Measurements from ENCODE around the gene DDIAS. TPM values are rescaled to one million over a fixed set of nuclear protein-coding genes. Genes with fewer than 3 reads are reported as not detected.

Gene DDIAS
- total RNA-seq, 3 donors from 2014 or later: 0.66 to 2.5 (median 1.3) TPM

GRCh38 chr11:82978422-82979099, 77.0 kb downstream of the DDIAS start:
- no peak for DNase-seq (ENCODE audit: low spot score in 2 of 2)
- no peaks in the 10 kb centered on the region for H3K4me1 ChIP-seq
- intact Hi-C loops (cut with DNase I; ENCODE audit: low total_unique reads): no loop called here
- no peak overlapping the region for H3K4me3 ChIP-seq
- H3K36me3 ChIP-seq: no peaks in the 10 kb centered on the region
- no peak for TF ChIP-seq CTCF (IDR thresholded peaks at IDR 0.05)
- H3K27me3 ChIP-seq: no peaks in the 10 kb centered on the region
- no peaks in the 10 kb centered on the region for H3K9me3 ChIP-seq
- H3K27ac ChIP-seq: no peak overlapping the region

- Histone ChIP-seq H3K4me1 (no peaks in the 10 kb centered on the region), H3K9me3 (no peaks in the 10 kb centered on the region), H3K36me3 (no peaks in the 10 kb centered on the region), H3K27ac (peak overlapping the region; percentile 16 to 59), H3K4me3 (no peak overlapping the region), H3K27me3 (no peaks in the 10 kb centered on the region)
- intact Hi-C loops (cut with DNase I; ENCODE audit: low total_unique reads): no loop called here
- TF ChIP-seq POLR2AphosphoS5 (IDR thresholded peaks at IDR 0.05) (peak in 1 of 3 donors; percentile 74), CTCF (IDR thresholded peaks at IDR 0.05) (no peak)
- no peak for DNase-seq (ENCODE audit: low spot score in 2 of 2)
Measured at GRCh38 chr11:82979824-82980223, 78.3 kb downstream of the DDIAS start.

- Histone ChIP-seq H3K36me3 (no peaks in the 10 kb centered on the region), H3K27me3 (no peaks in the 10 kb centered on the region), H3K4me1 (no peaks in the 10 kb centered on the region), H3K27ac (no peak overlapping the region), H3K4me3 (no peak overlapping the region), H3K9me3 (no peaks in the 10 kb centered on the region)
- no peak for DNase-seq (ENCODE audit: low spot score in 2 of 2)
- intact Hi-C loops (cut with DNase I; ENCODE audit: low total_unique reads): no loop called here
- TF ChIP-seq CTCF (IDR thresholded peaks at IDR 0.05) (no peak), POLR2AphosphoS5 (IDR thresholded peaks at IDR 0.05) (no peak), POLR2A (IDR thresholded peaks at IDR 0.05) (no peak)
Measured at GRCh38 chr11:82980292-82980691, 78.8 kb downstream of the DDIAS start.

GRCh38 chr11:82980947-82981346, 79.4 kb downstream of the DDIAS start:
- Histone ChIP-seq H3K4me1 (no peaks in the 10 kb centered on the region), H3K27me3 (no peaks in the 10 kb centered on the region), H3K4me3 (no peak overlapping the region), H3K36me3 (no peaks in the 10 kb centered on the region), H3K9me3 (no peaks in the 10 kb centered on the region), H3K27ac (no peak overlapping the region)
- intact Hi-C loops (cut with DNase I; ENCODE audit: low total_unique reads): no loop called here
- DNase-seq (ENCODE audit: low spot score in 2 of 2): no peak
- no peak for TF ChIP-seq POLR2AphosphoS5 (IDR thresholded peaks at IDR 0.05)
- no peak for TF ChIP-seq CTCF (IDR thresholded peaks at IDR 0.05)
- no peak for TF ChIP-seq POLR2A (IDR thresholded peaks at IDR 0.05)

- no peaks in the 10 kb centered on the region for H3K9me3 ChIP-seq
- no peaks in the 10 kb centered on the region for H3K27me3 ChIP-seq
- intact Hi-C loops (cut with DNase I; ENCODE audit: low total_unique reads): no loop called here
- no peak for DNase-seq (ENCODE audit: low spot score in 2 of 2)
- no peaks in the 10 kb centered on the region for H3K4me1 ChIP-seq
- no peaks in the 10 kb centered on the region for H3K36me3 ChIP-seq
- H3K4me3 ChIP-seq: no peak overlapping the region
- no peak overlapping the region for H3K27ac ChIP-seq
- TF ChIP-seq CTCF (IDR thresholded peaks at IDR 0.05): no peak
- TF ChIP-seq POLR2AphosphoS5 (IDR thresholded peaks at IDR 0.05): no peak
- TF ChIP-seq POLR2A (IDR thresholded peaks at IDR 0.05): no peak
Measured at GRCh38 chr11:82981852-82982251, 80.3 kb downstream of the DDIAS start.

Other genes with a start within 250 kb of the DDIAS start
- gene FAM181B, start 167.9 kb upstream of the DDIAS start, total RNA-seq: under 1 TPM; 0.16 to 0.33 (median 0.29) TPM
- gene PRCP, start 1.3 kb upstream of the DDIAS start, total RNA-seq: 10 to 100 TPM; 54.4 to 87.7 (median 61.8) TPM
- 10 to 100 TPM; 20.3 to 26.6 (median 24.2) TPM for gene RAB30, start 170.2 kb downstream of the DDIAS start, total RNA-seq

All from breast epithelium (tissue), 4 donors.